Smooth muscle cell (in vitro differentiated cells): Measurements from ENCODE around the gene TGM2. TPM values are rescaled to one million over a fixed set of nuclear protein-coding genes. Genes with fewer than 3 reads are reported as not detected.

ENCODE experiments used
- DNase-seq: peaks from one replicate; lab custom pipeline; 2025; ENCODE audit not compliant: unreplicated experiment; lab: John Stamatoyannopoulos, UW
- H2AFZ ChIP-seq: fragments of 200-600 bp; sonication (generic); 2 replicates; pipeline ENCODE4 v1.6.0; 2016; ENCODE audit warnings: antibody characterized with exemption, low read depth, mild to moderate bottlenecking
- H3F3A ChIP-seq: fragments of 200-600 bp; sonication (generic); 2 replicates; pipeline ENCODE4 v1.6.0; 2017; ENCODE audit warnings: antibody characterized with exemption, low read depth
- H3K27ac ChIP-seq: fragments of 200-600 bp; sonication (generic); 2 replicates; pipeline ENCODE4 v1.5.1; 2016; ENCODE audit warnings: low read depth, mild to moderate bottlenecking
- H3K27me3 ChIP-seq: fragments of 200-600 bp; sonication (generic); 2 replicates; pipeline ENCODE4 v1.6.1; 2016; ENCODE audit warnings: low read depth, mild to moderate bottlenecking
- H3K36me3 ChIP-seq: fragments of 200-600 bp; sonication (generic); 2 replicates; pipeline ENCODE4 v1.5.1; 2016; ENCODE audit warnings: low read depth
- H3K4me1 ChIP-seq: fragments of 200-600 bp; sonication (generic); 2 replicates; pipeline ENCODE4 v1.5.1; 2016; ENCODE audit warnings: low read depth
- H3K4me2 ChIP-seq: fragments of 200-600 bp; sonication (generic); 2 replicates; pipeline ENCODE4 v1.6.0; 2016; ENCODE audit warnings: mild to moderate bottlenecking
- H3K4me3 ChIP-seq: fragments of 200-600 bp; sonication (generic); 2 replicates; pipeline ENCODE4 v1.5.1; 2016; ENCODE audit warnings: mild to moderate bottlenecking
- H3K79me2 ChIP-seq: fragments of 200-600 bp; sonication (generic); 2 replicates; pipeline ENCODE4 v1.6.0; 2016; ENCODE audit warnings: low read depth, mild to moderate bottlenecking
- H3K9ac ChIP-seq: fragments of 200-600 bp; sonication (generic); 2 replicates; pipeline ENCODE4 v1.6.0; 2016; ENCODE audit warnings: low read depth
- H3K9me3 ChIP-seq: fragments of 200-600 bp; sonication (generic); replicated peaks from 2 replicates; pipeline ENCODE4 v1.5.1; 2016; ENCODE audit warnings: low read depth
- H4K20me1 ChIP-seq: fragments of 200-600 bp; sonication (generic); 2 replicates; pipeline ENCODE4 v1.6.0; 2016; ENCODE audit warnings: low read depth
- CTCF ChIP-seq: fragments of 200-600 bp; sonication (generic); IDR thresholded peaks from 2 replicates; pipeline ENCODE4 v1.5.1; 2017; ENCODE audit warnings: borderline replicate concordance, mild to moderate bottlenecking, antibody characterized with exemption; ENCODE audit not compliant: insufficient read depth, poor library complexity, severe bottlenecking
- WGBS: methylation state at CpG from one replicate; pipeline ENCODE4 v1.1.7; 2016; ENCODE audit warnings: low lambda C conversion rate; 5-methylcytosine and 5-hydroxymethylcytosine counted together
- polyA plus RNA-seq: library from polyadenylated mRNA; unstranded; fragments of >200 nt; fragmentation: Nextera tagmentation; extraction: Ambion mirVana; gene quantifications from 2 replicates; pipeline ENCODE4 v1.2.1, GENCODE V29; 2016
- total RNA-seq: library from RNA; depleted of rRNA; stranded (reverse); fragments of >200 nt; gene quantifications from 2 replicates; pipeline ENCODE4 v1.2.3, GENCODE V29; 2014

TGM2 gene
- total and polyA plus RNA-seq, 2 experiments from 2014 or later, result 41.7 to 72.0 TPM

- TF ChIP-seq CTCF, result no peak
- H3K4me2 ChIP-seq, result no peak overlapping the region
- no peaks in the 10 kb centered on the region for H3K36me3 ChIP-seq
- H3K4me1 ChIP-seq, result no peaks in the 10 kb centered on the region
- H3K79me2 ChIP-seq, result no peaks in the 10 kb centered on the region
- no peak overlapping the region for H3K27ac ChIP-seq
- DNase-seq, result no peak
- 81% methylated on average over 16 of the region's 16 CpGs for WGBS
- no peak overlapping the region for H3K9ac ChIP-seq
- no peaks in the 10 kb centered on the region for H3K9me3 ChIP-seq
- H3F3A ChIP-seq, result peaks cover 12% of the 10 kb centered on the region
- H4K20me1 ChIP-seq, result no peaks in the 10 kb centered on the region
- no peaks in the 10 kb centered on the region for H3K27me3 ChIP-seq
- H2AFZ ChIP-seq, result no peak overlapping the region
- no peak overlapping the region for H3K4me3 ChIP-seq
These were observed 10.5 kb upstream of the TGM2 start for GRCh38 chr20:38175304-38176180.

GRCh38 chr20:38173237-38174156 lies 8.4 kb upstream of the TGM2 start:
- WGBS, result 52% methylated on average over 14 of the region's 14 CpGs
- Histone ChIP-seq H3K9me3 (no peaks in the 10 kb centered on the region), H2AFZ (no peak overlapping the region), H3K4me3 (no peak overlapping the region), H3K79me2 (no peaks in the 10 kb centered on the region), H3F3A (peaks cover 16% of the 10 kb centered on the region), H3K27me3 (no peaks in the 10 kb centered on the region), H4K20me1 (no peaks in the 10 kb centered on the region), H3K9ac (peak overlapping the region; percentile 17), H3K4me2 (peak overlapping the region; percentile 36), H3K4me1 (no peaks in the 10 kb centered on the region), H3K27ac (peak overlapping the region; percentile 72), H3K36me3 (no peaks in the 10 kb centered on the region)
- no peak for TF ChIP-seq CTCF
- peak; percentile 11 for DNase-seq

- DNase-seq, result no peak
- Histone ChIP-seq H3K36me3 (no peaks in the 10 kb centered on the region), H4K20me1 (no peaks in the 10 kb centered on the region), H3K79me2 (no peaks in the 10 kb centered on the region), H2AFZ (peak overlapping the region; percentile 9), H3K4me3 (no peak overlapping the region), H3K9me3 (no peaks in the 10 kb centered on the region), H3K27ac (peak overlapping the region; percentile 72), H3K27me3 (no peaks in the 10 kb centered on the region), H3K4me1 (no peaks in the 10 kb centered on the region), H3K9ac (peak overlapping the region; percentile 17), H3K4me2 (peak overlapping the region; percentile 36), H3F3A (peaks cover 17% of the 10 kb centered on the region)
- 36% methylated on average over 4 of the region's 4 CpGs for WGBS
- TF ChIP-seq CTCF, result peak; percentile 29
These were observed 7.3 kb upstream of the TGM2 start for GRCh38 chr20:38172408-38172807.
